HG02938 (cell line): ENCODE data around the gene TENM4.

Experiments used
- ATAC-seq: cut with Tn5 transposase; IDR thresholded peaks from one replicate; pipeline ENCODE4 v1.9.1; 2021; ENCODE audit warnings: mild to moderate bottlenecking, moderate library complexity; ENCODE audit not compliant: unreplicated experiment

The TENM4 gene

DNA sequence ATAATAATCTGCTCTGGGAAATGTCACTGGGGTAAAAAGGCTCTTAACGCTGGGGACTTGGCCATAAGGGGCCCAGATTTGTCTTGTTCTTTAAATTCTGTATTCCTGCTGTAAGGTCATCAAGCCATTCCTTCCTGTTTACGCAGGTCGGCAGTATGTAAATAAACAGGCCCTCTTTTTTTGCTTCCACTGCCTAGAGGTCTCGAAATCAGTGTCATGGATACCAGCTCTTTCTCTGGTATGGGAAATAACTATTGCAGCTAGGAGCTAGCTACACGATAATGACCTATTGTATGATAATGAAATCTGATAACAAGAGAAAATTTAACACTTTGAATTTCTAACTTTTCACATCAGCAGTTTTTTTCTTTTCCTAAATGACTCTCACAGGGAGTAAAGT lies 657.0 kb downstream of the TENM4 start:
- ATAC-seq, result no peak

DNA sequence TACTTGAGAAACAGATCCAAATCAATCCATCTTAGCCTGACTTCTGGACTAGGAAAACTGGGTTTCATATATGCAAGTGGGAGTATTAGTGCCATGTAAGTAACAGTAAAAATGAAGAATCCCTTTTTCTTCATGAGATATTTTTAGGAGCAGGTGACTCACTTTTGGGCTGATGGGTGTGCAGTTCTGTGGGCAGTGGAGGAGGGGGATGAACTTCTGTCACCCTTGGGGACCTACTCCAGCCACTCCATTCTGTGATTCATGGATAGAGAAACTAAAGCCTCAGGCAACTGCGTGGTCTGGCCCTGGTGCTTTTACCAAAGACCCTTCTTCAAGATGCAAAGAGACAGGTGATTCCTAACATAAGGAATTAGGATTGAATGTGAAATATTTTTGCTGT lies 657.5 kb downstream of the TENM4 start:
- no peak for ATAC-seq

DNA sequence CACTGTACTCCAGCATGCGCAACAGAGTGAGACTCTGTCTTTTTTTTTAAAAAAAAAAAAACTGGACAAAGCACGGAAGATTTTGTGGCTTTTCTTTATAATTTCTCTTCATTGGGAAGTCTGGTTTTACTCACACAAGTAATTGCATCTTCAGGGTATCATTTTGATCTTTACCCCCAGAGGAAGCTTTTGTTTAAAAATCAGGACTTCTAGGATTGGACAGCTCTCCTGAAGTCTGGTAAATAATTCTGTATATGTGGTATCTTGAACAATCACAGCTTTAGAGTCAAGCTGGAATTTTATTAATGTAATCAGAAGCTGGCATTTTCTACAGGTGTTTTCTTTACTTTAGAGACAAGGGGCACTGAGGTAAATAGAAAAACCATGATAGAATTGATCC lies 658.1 kb downstream of the TENM4 start:
- ATAC-seq, result no peak

DNA sequence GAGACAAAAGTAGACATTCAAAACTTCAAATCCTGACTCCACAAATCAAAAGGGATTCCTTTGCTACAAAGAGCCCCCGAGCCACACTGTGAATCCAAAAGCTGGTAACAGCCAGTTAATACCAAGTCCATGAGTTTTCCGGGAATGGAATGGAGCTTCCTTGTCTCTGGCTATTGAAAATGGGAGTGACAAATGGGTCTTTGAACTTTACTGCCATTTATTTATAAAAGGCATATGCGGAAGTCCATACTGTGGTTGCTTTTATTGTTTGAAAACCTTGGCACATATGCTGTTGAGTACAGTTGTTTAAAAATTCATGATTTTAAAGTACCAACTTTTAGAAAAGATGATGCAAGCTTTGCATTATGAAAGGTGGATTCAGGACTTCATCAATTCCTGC lies 659.9 kb downstream of the TENM4 start:
- no peak for ATAC-seq

DNA sequence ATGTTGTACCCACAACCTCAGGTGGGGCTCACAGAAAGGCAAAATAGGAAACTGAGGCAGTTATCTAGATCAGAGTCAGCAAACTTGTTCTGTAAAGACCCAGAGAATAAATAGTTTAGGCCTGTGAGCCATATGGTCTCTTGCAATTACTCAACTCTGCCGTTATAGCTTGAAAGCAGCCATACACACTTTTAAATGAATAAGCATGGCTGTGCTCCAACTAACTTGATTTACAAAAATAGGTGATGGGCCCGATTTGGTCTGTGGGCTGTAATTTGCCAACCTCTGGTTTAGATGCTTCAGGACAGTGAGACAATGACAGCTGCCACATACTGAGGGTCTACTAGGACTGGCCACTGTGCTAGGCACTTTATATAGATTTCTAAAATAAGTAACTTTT lies 667.3 kb downstream of the TENM4 start:
- ATAC-seq, result no peak

DNA sequence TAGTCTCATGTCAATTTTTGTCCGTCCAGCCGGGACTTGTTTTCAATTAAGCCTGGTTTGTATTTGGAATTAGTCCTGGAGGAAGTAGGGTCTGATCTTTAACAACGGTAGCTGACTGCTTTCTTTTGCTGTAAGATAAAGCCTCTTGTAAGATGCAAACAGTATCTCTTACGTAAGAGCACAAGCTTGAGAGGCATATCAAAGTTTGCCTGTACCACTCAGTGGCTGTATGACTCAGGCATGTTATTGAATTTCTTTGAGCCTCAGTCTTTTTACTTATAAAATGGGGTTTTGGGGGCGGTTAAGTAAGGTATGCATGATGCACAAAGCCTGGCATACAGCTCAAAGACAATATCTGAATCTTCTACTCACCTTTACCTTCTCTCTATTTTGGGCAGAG lies 667.8 kb downstream of the TENM4 start:
- ATAC-seq, result no peak

DNA sequence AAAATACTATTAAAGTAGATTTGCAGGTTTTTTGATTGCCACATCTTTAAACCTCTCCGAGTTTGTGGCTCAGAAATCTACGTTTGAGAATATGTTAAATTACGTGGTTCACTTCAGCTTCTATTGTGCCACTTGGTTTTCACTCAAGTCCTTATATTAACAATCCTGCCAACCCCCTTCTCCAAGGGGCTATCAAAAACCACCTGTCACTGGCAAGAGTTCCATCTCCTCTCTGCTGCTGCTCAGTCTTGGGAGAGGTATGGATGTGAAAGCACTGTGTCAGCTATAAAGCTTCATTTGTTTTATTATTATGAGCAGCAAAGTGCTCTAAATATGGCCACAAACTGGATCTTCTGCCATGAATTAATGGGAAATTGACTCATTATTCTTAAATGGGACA lies 668.6 kb downstream of the TENM4 start:
- no peak for ATAC-seq

DNA sequence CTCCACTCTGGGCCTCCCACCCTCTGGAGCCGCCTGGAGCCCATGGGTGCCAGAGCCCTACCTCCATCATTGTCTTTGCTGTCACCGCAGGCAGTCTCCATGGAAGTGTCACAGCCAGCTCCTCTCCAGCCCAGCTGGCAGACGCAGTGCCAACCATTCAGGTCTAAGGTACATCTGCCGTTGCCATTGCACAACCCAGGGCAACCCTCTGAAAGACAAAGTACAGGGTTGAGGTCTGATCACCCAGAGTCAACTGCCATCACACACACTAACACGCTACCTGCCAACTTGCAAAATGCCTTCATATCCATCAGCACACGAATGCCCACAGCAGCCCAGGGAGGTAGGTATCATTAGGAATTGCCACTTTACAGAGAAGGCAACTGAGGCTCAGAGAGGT lies 669.9 kb downstream of the TENM4 start:
- ATAC-seq, result no peak

DNA sequence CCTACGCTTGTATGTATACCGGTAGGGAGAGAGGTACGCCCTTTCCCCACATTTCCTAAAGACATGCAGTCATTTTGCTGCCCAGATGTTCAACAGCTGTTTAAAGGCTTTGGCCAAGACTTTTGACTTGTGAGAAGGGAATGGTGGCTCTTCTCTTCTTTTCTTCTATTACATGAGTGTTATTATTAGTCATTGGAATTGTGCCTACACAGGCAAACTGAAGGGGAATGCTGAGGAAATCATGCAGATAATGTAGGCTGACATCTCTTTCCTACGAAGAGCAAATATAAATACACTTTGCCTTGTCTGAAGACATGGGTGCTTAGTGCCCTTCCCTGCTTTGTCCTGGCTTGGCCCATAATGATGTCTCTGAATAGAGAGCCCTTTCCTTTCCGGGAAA lies 671.9 kb downstream of the TENM4 start:
- ATAC-seq, result no peak

DNA sequence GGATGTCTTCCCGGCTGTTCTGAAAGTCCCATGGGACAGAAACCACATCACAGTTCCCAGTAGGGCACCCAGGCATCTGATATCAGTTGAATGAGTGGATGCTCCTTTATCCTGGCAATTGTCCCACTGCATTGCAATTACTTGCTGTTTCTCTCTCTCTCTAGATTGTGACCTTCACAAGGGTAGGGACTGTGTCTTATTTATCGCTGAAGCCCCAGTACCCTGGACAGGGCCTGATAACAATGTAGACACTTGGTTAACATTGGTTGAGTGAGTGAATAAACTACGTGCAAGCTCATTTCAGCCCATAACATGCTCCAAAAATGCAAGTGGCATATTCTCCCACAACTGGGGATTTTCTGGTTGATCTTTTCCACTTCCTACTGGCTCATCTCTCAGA lies 672.5 kb downstream of the TENM4 start:
- ATAC-seq, result no peak

DNA sequence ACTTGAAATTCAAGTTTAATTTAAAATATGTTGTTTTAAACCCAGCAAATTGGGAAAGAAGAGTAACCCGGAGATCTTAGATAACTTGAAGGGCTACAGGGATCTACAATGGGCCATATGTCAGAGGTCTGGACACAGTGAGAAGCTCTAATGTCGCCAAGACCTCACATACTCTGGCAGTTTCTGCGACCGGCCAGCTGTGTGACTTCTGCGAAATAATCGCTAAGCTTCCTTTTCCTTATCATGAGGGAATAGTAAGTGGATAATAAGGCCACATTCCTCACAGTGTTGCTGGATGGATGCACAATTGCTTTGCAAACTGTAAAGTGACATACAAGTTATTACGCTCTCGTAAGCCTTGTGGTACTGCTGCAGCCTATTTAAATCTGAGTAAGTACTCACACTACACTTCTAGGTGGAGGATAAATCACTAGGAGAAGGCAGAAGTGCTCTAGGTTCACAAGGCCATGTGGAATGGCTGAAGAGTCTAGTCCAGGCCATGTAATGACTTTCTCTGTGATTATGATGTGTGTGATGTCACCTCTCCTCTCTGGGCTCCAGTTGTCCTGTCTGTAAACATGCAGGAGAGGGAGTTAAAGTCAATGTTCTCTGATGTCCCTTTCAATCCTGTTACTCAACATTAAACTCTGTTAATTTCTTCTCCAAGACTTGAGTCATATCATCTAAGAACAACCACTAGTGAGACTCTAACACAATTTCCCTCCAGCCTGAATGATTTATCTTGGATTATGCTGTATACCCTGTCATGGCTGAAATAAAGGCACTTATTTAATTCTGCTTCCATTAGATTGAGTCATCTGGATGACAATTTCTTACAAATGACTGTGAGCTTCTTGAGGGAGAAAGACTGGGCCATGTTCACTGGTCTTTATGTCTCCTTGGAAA lies 673.5 kb downstream of the TENM4 start:
- no peak for ATAC-seq

DNA sequence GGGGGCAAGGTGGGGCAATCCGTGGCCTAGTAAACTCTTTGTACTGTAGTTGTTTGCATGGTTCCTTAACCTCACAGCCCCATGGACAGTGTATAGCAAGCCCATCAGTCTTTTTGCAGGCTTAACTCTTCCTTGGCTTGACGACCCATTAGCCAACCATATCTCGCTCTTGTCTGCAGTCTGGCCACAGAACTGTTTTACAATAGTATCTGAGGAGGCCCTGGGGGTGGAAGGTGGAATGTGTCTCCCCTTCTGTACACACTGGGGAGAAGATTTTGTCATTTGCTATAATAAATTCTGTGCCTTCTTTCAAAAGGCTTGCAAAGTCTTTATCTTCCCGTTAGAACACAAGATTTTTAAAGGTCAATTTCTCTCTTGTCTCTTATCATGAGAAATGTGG lies 675.9 kb downstream of the TENM4 start:
- ATAC-seq, result no peak

DNA sequence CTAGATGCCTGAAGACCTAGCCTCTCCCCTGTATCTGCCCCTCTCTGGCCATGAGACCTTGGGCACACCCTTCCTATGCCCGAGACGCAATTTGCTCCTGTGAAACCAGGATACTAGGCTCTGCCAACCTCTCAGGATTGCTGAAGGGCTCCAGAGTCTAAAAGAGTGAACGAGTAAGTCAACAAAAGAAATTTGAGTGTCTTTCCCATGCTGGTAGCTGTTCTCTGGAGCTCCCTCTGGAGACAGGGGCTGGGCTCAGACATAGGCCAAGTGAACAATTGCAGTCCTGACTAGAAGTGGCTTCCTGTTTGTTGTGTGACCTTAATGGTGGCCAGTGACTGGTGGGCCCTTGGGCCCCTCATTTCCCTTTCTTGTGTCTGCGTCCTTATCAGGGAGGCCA lies 677.2 kb downstream of the TENM4 start:
- ATAC-seq, result no peak

DNA sequence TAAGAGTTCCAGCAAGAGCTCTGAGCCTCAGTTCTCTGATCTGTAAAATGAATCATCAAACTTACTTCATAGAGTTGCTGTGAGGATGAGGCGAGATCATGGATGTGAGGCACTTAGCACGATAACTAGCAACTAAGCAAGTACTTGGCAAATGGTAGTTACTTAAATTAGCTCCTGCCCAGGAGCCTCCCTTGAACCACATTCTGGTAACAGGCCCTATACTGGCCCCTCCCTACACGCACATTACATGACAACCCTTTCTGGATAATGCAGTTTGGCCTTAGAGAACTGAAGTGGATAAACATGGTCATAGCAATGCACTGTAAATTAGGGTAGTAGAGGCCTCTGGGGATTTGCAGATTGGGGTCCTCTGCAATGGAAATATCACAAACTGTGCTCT lies 678.7 kb downstream of the TENM4 start:
- no peak for ATAC-seq

DNA sequence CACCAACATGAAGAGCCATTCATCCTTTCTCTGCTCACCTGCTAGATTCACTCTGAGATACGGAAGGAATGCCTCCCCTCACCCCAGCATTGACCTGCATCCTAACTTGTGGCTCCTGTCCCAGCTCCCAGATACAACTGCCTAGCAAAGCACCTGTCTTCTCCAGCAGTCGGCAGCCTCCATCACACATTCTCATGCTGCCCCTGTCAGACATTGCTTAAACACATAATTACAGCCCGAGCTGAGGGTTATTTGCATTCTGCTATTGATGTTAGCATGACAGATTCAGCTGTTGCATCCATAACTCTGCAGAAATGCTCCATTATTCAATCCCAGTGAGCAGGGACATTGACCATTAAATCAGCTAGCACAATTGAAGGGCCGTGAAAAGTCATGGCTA lies 681.8 kb downstream of the TENM4 start:
- ATAC-seq, result no peak

DNA sequence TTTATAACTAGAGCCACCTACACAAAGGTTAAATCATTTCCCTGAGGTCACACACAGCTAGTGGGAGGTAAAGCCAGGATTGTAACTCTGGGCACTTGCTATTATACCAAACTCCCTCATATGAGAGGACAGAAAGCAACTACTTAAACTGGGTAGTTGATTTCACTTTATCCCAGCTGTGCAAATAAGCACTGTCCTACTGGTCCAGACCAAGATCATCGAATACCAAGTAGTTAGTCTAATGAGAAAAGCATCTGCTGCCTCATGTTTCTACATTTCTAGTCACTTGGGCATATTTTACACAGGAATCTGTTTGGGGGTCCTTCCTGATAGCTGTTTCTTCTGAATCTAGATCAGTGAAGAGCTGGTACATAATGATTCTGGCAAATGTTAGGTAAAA lies 687.5 kb downstream of the TENM4 start:
- ATAC-seq, result no peak

DNA sequence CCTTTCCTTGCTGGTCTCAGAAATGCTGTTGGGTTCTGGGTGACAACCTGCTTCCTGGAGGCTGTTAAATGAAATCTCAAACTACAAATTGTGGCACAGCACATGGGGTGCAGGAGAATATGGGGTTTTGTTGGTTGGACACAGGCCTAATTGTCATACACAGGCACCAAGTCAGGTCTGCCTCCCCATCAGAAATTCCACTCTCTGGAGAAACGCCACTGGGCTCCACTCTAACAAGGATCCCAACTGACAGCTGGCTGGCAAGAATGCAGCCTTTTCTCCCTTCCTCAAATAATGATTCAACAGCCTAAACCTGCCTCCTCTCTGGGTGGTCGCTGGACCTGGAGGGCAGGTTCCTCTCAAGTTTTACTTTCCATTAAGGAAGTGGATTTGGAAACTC lies 688.3 kb downstream of the TENM4 start:
- no peak for ATAC-seq

DNA sequence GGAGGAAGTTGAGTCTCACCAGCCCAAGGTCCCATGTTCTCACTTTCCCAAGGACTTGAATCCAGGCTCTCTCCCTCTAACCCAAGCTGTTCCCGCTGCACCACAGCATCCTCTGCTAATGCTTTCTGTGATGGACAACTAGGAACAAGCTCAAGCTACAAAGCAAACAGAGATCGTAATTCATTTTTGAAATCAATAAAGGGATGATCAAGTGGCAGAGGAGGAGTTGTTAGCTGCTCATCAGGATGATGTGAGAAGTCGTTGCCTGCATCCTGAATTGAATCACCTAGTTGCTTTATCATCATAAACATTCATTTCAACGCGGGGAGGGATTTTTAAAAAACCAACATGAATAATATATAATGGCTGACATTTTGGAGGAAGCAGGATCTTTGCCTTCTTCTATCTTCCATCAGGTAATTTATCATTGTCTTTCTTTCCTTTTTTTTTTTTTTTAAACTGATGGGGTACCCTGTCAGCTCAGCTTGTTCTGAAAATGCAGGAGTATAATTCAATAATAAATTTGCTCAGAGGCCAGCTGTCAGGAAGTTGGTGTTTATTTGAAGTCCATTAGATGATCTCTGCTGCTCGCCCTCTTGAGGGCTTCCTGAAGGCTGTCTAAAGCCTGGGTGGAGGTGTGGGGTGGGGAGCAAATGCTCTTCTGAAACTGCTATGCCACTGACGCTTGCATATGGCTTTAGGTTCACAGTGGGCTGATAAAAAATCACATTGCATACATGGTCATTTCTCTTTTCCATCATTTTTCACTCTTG lies 691.7 kb downstream of the TENM4 start:
- ATAC-seq, result no peak

DNA sequence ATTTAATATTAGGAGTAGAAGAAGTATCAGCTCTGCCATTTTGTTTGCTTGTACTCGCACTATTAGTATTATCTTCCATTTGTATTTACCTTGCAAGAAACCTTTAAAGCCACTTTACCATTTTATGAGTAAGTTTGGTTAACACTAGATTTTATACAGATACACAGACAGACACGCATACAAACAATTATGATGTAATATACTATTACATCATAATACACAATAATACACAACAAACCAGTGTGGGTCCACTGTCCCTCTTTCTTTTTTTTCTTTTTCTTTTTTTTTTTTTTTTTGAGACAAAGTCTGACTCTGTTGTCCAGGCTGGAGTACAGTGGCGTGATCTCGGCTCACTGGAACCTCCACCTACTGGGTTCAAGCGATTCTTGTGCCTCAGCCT lies 695.9 kb downstream of the TENM4 start:
- ATAC-seq, result no peak

DNA sequence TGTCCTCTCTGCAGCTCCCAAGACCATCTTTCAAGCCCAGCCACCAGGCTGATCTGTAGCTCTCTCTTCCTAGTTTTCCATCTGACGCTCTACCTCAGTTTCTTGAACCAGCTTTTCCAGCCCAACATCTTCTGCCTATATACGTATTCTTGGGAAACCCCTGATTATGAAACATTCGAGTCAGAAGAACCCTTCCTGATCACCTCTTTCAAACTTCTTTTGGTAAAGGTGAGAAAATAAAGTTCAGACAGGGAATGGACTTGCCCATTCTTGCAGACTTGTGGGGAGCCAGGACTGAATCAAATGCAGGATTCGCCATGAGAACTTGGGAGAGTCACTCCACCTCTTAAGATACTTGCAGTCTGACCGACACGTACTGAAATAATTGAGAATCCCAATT lies 696.6 kb downstream of the TENM4 start:
- no peak for ATAC-seq

DNA sequence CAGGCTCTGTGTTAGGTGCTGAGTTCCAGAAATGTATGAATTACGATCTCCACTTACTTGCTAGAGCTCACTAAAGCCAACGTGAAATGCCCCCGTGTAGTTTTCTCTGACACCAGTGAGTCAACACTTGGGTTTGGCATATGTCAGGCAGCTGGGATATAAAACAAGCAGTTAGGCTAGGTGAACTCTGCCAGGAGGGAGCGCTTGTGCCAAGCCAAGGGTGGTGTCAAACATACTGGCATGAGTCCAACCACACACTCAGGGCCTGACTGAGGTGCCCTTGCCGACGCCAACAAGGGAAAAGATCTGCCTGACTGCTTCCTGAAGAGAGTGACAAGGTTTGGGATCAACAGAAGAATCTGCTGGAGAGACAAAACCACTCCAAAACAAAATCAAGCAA lies 698.4 kb downstream of the TENM4 start:
- no peak for ATAC-seq

DNA sequence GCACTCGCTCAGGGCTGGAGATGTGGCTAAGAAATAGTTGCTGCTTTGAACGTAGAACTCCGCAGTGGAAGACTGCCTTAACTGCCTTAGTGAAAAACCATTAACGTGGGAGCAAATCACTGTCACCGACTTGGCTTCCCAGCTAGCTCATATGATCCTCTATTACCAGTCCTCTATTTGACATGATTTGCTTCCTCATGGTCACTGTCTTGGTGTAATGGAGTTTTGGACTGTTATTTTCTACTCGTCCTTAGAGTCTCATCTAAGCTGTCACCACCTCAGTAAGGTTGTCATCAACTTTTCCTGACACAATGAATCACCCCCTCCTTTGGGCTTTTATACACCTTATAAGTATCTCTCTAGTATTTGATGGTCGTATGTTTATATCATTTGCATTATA lies 699.1 kb downstream of the TENM4 start:
- no peak for ATAC-seq
